A673 (cell line): ENCODE results near the gene GNG4. TPM values are rescaled to one million over a fixed set of nuclear protein-coding genes. Genes with fewer than 3 reads are reported as not detected.
A peak's percentile ranks its signal among the peaks of the same experiment; 100 is the strongest.

Source experiments
- BruUV-seq: library from RNA; stranded (reverse); fragments of 400-500 nt; replicated peaks from 2 replicates; lab custom pipeline; 2021; lab: Mats Ljungman, UMichigan
- CTCF ChIA-PET: fragments of 300-600 bp; sonication (Branson Sonifier 250); formaldehyde crosslinking; loops from one replicate; lab custom pipeline; 2022; ENCODE audit warnings: antibody characterized with exemption; lab: Charles Lee
- POLR2A ChIA-PET: fragments of 300-600 bp; sonication (Branson Sonifier 250); formaldehyde crosslinking; loops from one replicate; lab custom pipeline; 2022; ENCODE audit warnings: antibody characterized with exemption; ENCODE audit not compliant: low non-redundant PET; lab: Charles Lee
- DNase-seq: peaks from one replicate; pipeline ENCODE4 v3.0.0-alpha.2; 2015; ENCODE audit warnings: low spot score
- H3K27ac ChIP-seq: fragments of 200-600 bp; sonication (generic); 2 replicates; pipeline ENCODE4 v1.5.1; 2016; ENCODE audit warnings: mixed run types, low read depth, mild to moderate bottlenecking, mixed read lengths, antibody characterized with exemption, low read length; ENCODE audit not compliant: poor library complexity, severe bottlenecking
- H3K27me3 ChIP-seq: fragments of 200-600 bp; sonication (generic); replicated peaks from 2 replicates; pipeline ENCODE4 v1.6.1; 2017; ENCODE audit warnings: mixed run types, low read depth, mild to moderate bottlenecking, mixed read lengths, antibody characterized with exemption, low read length; ENCODE audit not compliant: insufficient read depth, poor library complexity
- H3K36me3 ChIP-seq: fragments of 200-600 bp; sonication (generic); 2 replicates; pipeline ENCODE4 v1.6.1; 2016; ENCODE audit warnings: mixed run types, mild to moderate bottlenecking, mixed read lengths, antibody characterized with exemption, low read length; ENCODE audit not compliant: insufficient read depth, poor library complexity, severe bottlenecking
- H3K4me1 ChIP-seq: fragments of 200-600 bp; sonication (generic); 2 replicates; pipeline ENCODE4 v1.6.1; 2017; ENCODE audit warnings: mixed run types, mild to moderate bottlenecking, mixed read lengths, antibody characterized with exemption, low read length; ENCODE audit not compliant: insufficient read depth, poor library complexity, severe bottlenecking
- H3K4me3 ChIP-seq: fragments of 200-600 bp; sonication (generic); 2 replicates; pipeline ENCODE4 v1.5.1; 2016; ENCODE audit warnings: low read depth, mixed run types, mild to moderate bottlenecking, mixed read lengths, low read length; ENCODE audit not compliant: poor library complexity, severe bottlenecking
- H3K9me3 ChIP-seq: fragments of 200-600 bp; sonication (generic); 2 replicates; pipeline ENCODE4 v1.6.1; 2016; ENCODE audit warnings: mixed run types, low read depth, mild to moderate bottlenecking, mixed read lengths, antibody characterized with exemption, low read length; ENCODE audit not compliant: poor library complexity, severe bottlenecking
- CTCF ChIP-seq: fragments of 300-800, 200-600 bp; sonication (generic); conservative IDR thresholded peaks from 2 replicates; pipeline ENCODE4 v1.5.1; 2017; ENCODE audit warnings: low read depth, mild to moderate bottlenecking, antibody characterized with exemption, low read length, moderate library complexity, mixed read lengths
- EZH2 ChIP-seq: fragments of 200-600 bp; sonication (generic); IDR thresholded peaks from 2 replicates; pipeline ENCODE4 v1.6.1; 2017; ENCODE audit warnings: borderline replicate concordance, low read depth, mild to moderate bottlenecking, mixed read lengths, antibody characterized with exemption, low read length; ENCODE audit not compliant: poor library complexity, severe bottlenecking
- intact Hi-C: fragments of 100-400 bp; cut with micrococcal nuclease; formaldehyde crosslinking; loops from one replicate; pipeline ENCODE4 v1.10.0; 2022; ENCODE audit not compliant: unreplicated experiment
- total RNA-seq: library from RNA; stranded (reverse); gene quantifications from 2 replicates; pipeline ENCODE4 v1.2.3, GENCODE V29; 2021

Gene GNG4
- total RNA-seq, 1 experiment from 2014 or later, result 11.0 TPM

GRCh38 chr1:235637756-235638534 is 11.6 kb downstream of the GNG4 start:
- no peak overlapping the region for H3K4me3 ChIP-seq
- ChIA-PET CTCF (no interaction called here), POLR2A (interaction anchor here (0.5 kb wide), 1 partner anchor 27 kb away, joined by 12 read pairs; no protein-coding TSS in a partner anchor)
- intact Hi-C loops, result loop anchor here (10.0 kb wide), 1 partner anchor 123 kb away; no protein-coding TSS in a partner anchor
- BruUV-seq, result no TSS peak
- H3K27ac ChIP-seq, result no peak overlapping the region
- no peaks in the 10 kb centered on the region for H3K9me3 ChIP-seq
- no peaks in the 10 kb centered on the region for H3K36me3 ChIP-seq
- H3K27me3 ChIP-seq, result no peaks in the 10 kb centered on the region
- peaks cover 2% of the 10 kb centered on the region for H3K4me1 ChIP-seq
- TF ChIP-seq EZH2, result no peak
- TF ChIP-seq CTCF, result no peak
- DNase-seq, result no peak

GRCh38 chr1:235635938-235636662 is 13.5 kb downstream of the GNG4 start:
- TF ChIP-seq EZH2 (no peak), CTCF (0 out of 2 replicates have a peak, but pooled peaks have one; percentile 16)
- BruUV-seq, result no TSS peak
- Histone ChIP-seq H3K4me3 (no peak overlapping the region), H3K36me3 (no peaks in the 10 kb centered on the region), H3K4me1 (peaks cover 6% of the 10 kb centered on the region), H3K27me3 (no peaks in the 10 kb centered on the region), H3K9me3 (no peaks in the 10 kb centered on the region), H3K27ac (no peak overlapping the region)
- intact Hi-C loops, result loop anchor here (10.0 kb wide), 1 partner anchor 121 kb away; no protein-coding TSS in a partner anchor
- ChIA-PET POLR2A (no interaction called here), CTCF (no interaction called here)
- no peak for DNase-seq

- H3K4me1 ChIP-seq, result peaks cover 6% of the 10 kb centered on the region
- H3K27ac ChIP-seq, result peak overlapping the region; percentile 47
- peak; percentile 45 for DNase-seq
- H3K27me3 ChIP-seq, result no peaks in the 10 kb centered on the region
- TF ChIP-seq EZH2 (no peak), CTCF (no peak)
- H3K36me3 ChIP-seq, result no peaks in the 10 kb centered on the region
- intact Hi-C loops, result loop anchor here (10.0 kb wide), 1 partner anchor 118 kb away; no protein-coding TSS in a partner anchor
- BruUV-seq, result no TSS peak
- peak overlapping the region; percentile 30 for H3K4me3 ChIP-seq
- POLR2A ChIA-PET, result no interaction called here
- no peaks in the 10 kb centered on the region for H3K9me3 ChIP-seq
- CTCF ChIA-PET, result no interaction called here
Observed at GRCh38 chr1:235632506-235633401, 16.8 kb downstream of the GNG4 start.
